ENCODE measurements around the gene YAP1.

YAP1 gene

DNA sequence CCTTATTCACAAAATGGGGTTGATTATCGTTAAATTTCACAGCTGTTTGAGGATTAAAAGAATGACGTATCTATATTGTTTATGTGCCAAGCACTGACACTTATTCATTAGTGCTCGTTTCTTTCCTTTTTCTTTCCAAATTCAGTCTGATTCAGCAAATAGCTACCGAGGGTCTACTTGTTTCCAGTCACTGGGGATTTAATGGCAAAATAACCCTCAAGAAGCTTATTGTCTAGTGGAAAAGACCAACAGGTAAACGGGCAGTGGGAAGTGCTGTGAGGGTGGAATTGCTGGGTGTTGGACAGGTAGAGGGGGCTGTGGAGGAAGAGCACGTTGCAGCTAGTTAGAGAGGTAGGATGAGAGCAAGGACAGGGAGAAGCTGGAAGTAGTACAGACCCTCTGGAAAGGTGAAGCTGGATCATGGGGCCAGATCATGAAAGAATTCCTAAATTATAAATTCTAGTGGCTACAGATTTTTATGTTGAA lies 158.8 kb downstream of the YAP1 start:
- Histone ChIP-seq H3K4me2 (ENCODE audit: low read depth, low read length) (peak overlapping the region; percentile 92), H3F3A (ENCODE audit: insufficient read depth, low read length) (no peaks in the 10 kb centered on the region), H3K9me3 (replicated peaks; ENCODE audit: insufficient read depth, low read length) (no peaks in the 10 kb centered on the region), H3K36me3 (replicated peaks; ENCODE audit: insufficient read depth, low read length) (no peaks in the 10 kb centered on the region), H3K27me3 (replicated peaks; ENCODE audit: insufficient read depth, low read length) (no peaks in the 10 kb centered on the region), H3K9me2 (replicated peaks; ENCODE audit: insufficient read depth, low read length) (no peaks in the 10 kb centered on the region), H3K4me3 (ENCODE audit: low read length) (peak overlapping the region; percentile 63), H3K79me2 (ENCODE audit: low read length) (no peaks in the 10 kb centered on the region), H2AFZ (ENCODE audit: low read length) (peak overlapping the region; percentile 89), H4K20me1 (ENCODE audit: insufficient read depth, low read length) (no peaks in the 10 kb centered on the region), H3K27ac (ENCODE audit: low read length) (no peak overlapping the region), H3K9ac (ENCODE audit: low read length) (peak overlapping the region; percentile 4; the same call in 1 of the 2 replicates), H3K4me1 (ENCODE audit: low read length) (peaks cover 12% of the 10 kb centered on the region)
- TF ChIP-seq, protein P1, sequence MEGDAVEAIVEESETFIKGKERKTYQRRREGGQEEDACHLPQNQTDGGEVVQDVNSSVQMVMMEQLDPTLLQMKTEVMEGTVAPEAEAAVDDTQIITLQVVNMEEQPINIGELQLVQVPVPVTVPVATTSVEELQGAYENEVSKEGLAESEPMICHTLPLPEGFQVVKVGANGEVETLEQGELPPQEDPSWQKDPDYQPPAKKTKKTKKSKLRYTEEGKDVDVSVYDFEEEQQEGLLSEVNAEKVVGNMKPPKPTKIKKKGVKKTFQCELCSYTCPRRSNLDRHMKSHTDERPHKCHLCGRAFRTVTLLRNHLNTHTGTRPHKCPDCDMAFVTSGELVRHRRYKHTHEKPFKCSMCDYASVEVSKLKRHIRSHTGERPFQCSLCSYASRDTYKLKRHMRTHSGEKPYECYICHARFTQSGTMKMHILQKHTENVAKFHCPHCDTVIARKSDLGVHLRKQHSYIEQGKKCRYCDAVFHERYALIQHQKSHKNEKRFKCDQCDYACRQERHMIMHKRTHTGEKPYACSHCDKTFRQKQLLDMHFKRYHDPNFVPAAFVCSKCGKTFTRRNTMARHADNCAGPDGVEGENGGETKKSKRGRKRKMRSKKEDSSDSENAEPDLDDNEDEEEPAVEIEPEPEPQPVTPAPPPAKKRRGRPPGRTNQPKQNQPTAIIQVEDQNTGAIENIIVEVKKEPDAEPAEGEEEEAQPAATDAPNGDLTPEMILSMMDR (IDR thresholded peaks at IDR 0.05; ENCODE audit: low read length): no peak
- TF ChIP-seq EZH2 (optimal IDR thresholded peaks at IDR 0.05; ENCODE audit: low read depth, low read length) (no peak), EZH2phosphoT487 (IDR thresholded peaks at IDR 0.05; ENCODE audit: low read length) (no peak)
- DNase-seq: no peak

- Histone ChIP-seq H3K36me3 (replicated peaks; ENCODE audit: insufficient read depth, low read length) (no peaks in the 10 kb centered on the region), H3F3A (ENCODE audit: insufficient read depth, low read length) (no peaks in the 10 kb centered on the region), H3K9me2 (replicated peaks; ENCODE audit: insufficient read depth, low read length) (no peaks in the 10 kb centered on the region), H2AFZ (ENCODE audit: low read length) (no peak overlapping the region), H3K27me3 (replicated peaks; ENCODE audit: insufficient read depth, low read length) (no peaks in the 10 kb centered on the region), H3K9ac (ENCODE audit: low read length) (no peak overlapping the region), H4K20me1 (ENCODE audit: insufficient read depth, low read length) (no peaks in the 10 kb centered on the region), H3K4me1 (ENCODE audit: low read length) (peaks cover 12% of the 10 kb centered on the region), H3K27ac (ENCODE audit: low read length) (no peak overlapping the region), H3K79me2 (ENCODE audit: low read length) (no peaks in the 10 kb centered on the region), H3K9me3 (replicated peaks; ENCODE audit: insufficient read depth, low read length) (no peaks in the 10 kb centered on the region), H3K4me3 (ENCODE audit: low read length) (no peak overlapping the region), H3K4me2 (ENCODE audit: low read depth, low read length) (0 out of 2 replicates have a peak overlapping the region, but pooled peaks have one; percentile 92)
- no peak for DNase-seq
- TF ChIP-seq, protein P1 (IDR thresholded peaks at IDR 0.05; ENCODE audit: low read length): no peak
- no peak for TF ChIP-seq EZH2 (optimal IDR thresholded peaks at IDR 0.05; ENCODE audit: low read depth, low read length)
- no peak for TF ChIP-seq EZH2phosphoT487 (IDR thresholded peaks at IDR 0.05; ENCODE audit: low read length)
These were observed 159.7 kb downstream of the YAP1 start for GRCh38 chr11:102269927-102270326.

GRCh38 chr11:102272047-102272824 lies 162.0 kb downstream of the YAP1 start:
- Histone ChIP-seq H3K27me3 (replicated peaks; ENCODE audit: insufficient read depth, low read length) (no peaks in the 10 kb centered on the region), H3K9me3 (replicated peaks; ENCODE audit: insufficient read depth, low read length) (no peaks in the 10 kb centered on the region), H2AFZ (ENCODE audit: low read length) (no peak overlapping the region), H3K9me2 (replicated peaks; ENCODE audit: insufficient read depth, low read length) (no peaks in the 10 kb centered on the region), H3K9ac (ENCODE audit: low read length) (no peak overlapping the region), H3F3A (ENCODE audit: insufficient read depth, low read length) (no peaks in the 10 kb centered on the region), H3K27ac (ENCODE audit: low read length) (no peak overlapping the region), H3K4me1 (ENCODE audit: low read length) (peaks cover 12% of the 10 kb centered on the region), H3K4me3 (ENCODE audit: low read length) (no peak overlapping the region), H3K79me2 (ENCODE audit: low read length) (no peaks in the 10 kb centered on the region), H3K4me2 (ENCODE audit: low read depth, low read length) (no peak overlapping the region), H4K20me1 (ENCODE audit: insufficient read depth, low read length) (no peaks in the 10 kb centered on the region), H3K36me3 (replicated peaks; ENCODE audit: insufficient read depth, low read length) (no peaks in the 10 kb centered on the region)
- DNase-seq: no peak
- TF ChIP-seq EZH2phosphoT487 (IDR thresholded peaks at IDR 0.05; ENCODE audit: low read length): no peak
- TF ChIP-seq, protein P1 (IDR thresholded peaks at IDR 0.05; ENCODE audit: low read length): no peak

All from MM.1S (cell line).